Measurements from ENCODE around the gene PRKG1. TPM values are rescaled to one million over a fixed set of nuclear protein-coding genes. Genes with fewer than 3 reads are reported as not detected.

PRKG1 gene
- total and polyA plus RNA-seq, 2 of the 4 experiments (the other 2 are of a cell fraction), result 3.5 to 18.3 TPM

GRCh38 chr10:51077507-51077906 is 3.2 kb downstream of the PRKG1 start:
- Histone ChIP-seq H2AFZ (replicated peaks; ENCODE audit: low read length, poor library complexity) (no peak overlapping the region), H3K27ac (ENCODE audit: insufficient read depth, low read length) (no peak overlapping the region), H3K9ac (ENCODE audit: low read depth, low read length) (no peak overlapping the region), H3K4me2 (ENCODE audit: low read depth, low read length) (no peak overlapping the region), H3K79me1 (ENCODE audit: low read depth in 1 of 2, low read length in 2 of 2) (peaks cover 28 to 61% of the 10 kb centered on the region in 2 experiments; a peak in 3 of 4 replicates), H3K9me3 (ENCODE audit: control insufficient read depth, insufficient read depth, low read length) (no peaks in the 10 kb centered on the region), H4K20me1 (ENCODE audit: insufficient read depth, low read length) (peaks cover 9% of the 10 kb centered on the region; the same call in 1 of the 2 replicates), H2BK15ac (ENCODE audit: low read depth, low read length) (no peak overlapping the region), H3K56ac (ENCODE audit: extremely low read depth, insufficient read depth, low read length) (no peak overlapping the region), H3K27me3 (ENCODE audit: control insufficient read depth, insufficient read depth, low read length) (no peaks in the 10 kb centered on the region), H2AK9ac (replicated peaks; ENCODE audit: low read depth, low read length, poor library complexity) (no peak overlapping the region), H3K14ac (replicated peaks; ENCODE audit: low read depth, low read length) (no peak overlapping the region), H3K36me3 (ENCODE audit: control insufficient read depth, insufficient read depth, low read length) (no peaks in the 10 kb centered on the region), H3K4me1 (ENCODE audit: control insufficient read depth, insufficient read depth, low read length) (peaks cover 6% of the 10 kb centered on the region; the same call in 1 of the 2 replicates), H2AK5ac (ENCODE audit: low read depth, low read length) (no peak overlapping the region), H2BK5ac (ENCODE audit: low read depth, low read length, poor library complexity, severe bottlenecking) (no peak overlapping the region), H3K18ac (ENCODE audit: low read depth, low read length) (no peak overlapping the region), H4K8ac (ENCODE audit: low read depth in 2 of 2, low read length in 2 of 2) (no peak overlapping the region), H3K9me1 (ENCODE audit: insufficient read depth, low read length) (peaks cover 4% of the 10 kb centered on the region), H3K23ac (ENCODE audit: low read depth, low read length) (no peak overlapping the region), H3K4me3 (ENCODE audit: insufficient read depth, low read depth, low read length) (no peak overlapping the region), H2BK20ac (ENCODE audit: low read depth, low read length) (no peak overlapping the region), H4K91ac (ENCODE audit: insufficient read depth, low read depth, low read length) (no peak overlapping the region), H4K5ac (ENCODE audit: low read depth, low read length) (no peak overlapping the region), H2BK120ac (ENCODE audit: low read depth, low read length) (no peak overlapping the region), H3K4ac (ENCODE audit: low read depth, low read length) (no peak overlapping the region)
- no TSS peak for BruUV-seq (replicated peaks)
- ATAC-seq (ENCODE audit: low read depth) (no peak), DNase-seq (no peak)
- dilution Hi-C loops (cut with HindIII; ENCODE audit: low sequenced_read_pairs, unreplicated experiment), result no loop called here
- intact Hi-C loops (cut with micrococcal nuclease), result loop anchor here (10.0 kb wide), 1 partner anchor 617 kb away; the partner anchor contains the start of gene CSTF2T
- ChIA-PET CTCF (interaction anchor here (0.6 kb wide), 1 partner anchor 309 kb away, joined by 3 read pairs; no protein-coding TSS in a partner anchor), POLR2A (ENCODE audit: unreplicated experiment) (no interaction called here)
- in situ Hi-C loops (cut with MboI; ENCODE audit: low sequenced_read_pairs), result no loop called here
- TF ChIP-seq NFE2L2 (IDR thresholded peaks at IDR 0.05; ENCODE audit: low read depth, low read length) (no peak), SMC3 (IDR thresholded peaks at IDR 0.05; ENCODE audit: low read depth, low read length) (no peak), USF2 (IDR thresholded peaks at IDR 0.05; ENCODE audit: low read depth, low read length) (no peak), BHLHE40 (IDR thresholded peaks at IDR 0.05; ENCODE audit: low read depth, low read length) (no peak), CHD1 (IDR thresholded peaks at IDR 0.05; ENCODE audit: low read depth, low read length) (no peak), MAZ (IDR thresholded peaks at IDR 0.05; ENCODE audit: borderline replicate concordance, low read depth, low read length) (no peak), ELK1 (IDR thresholded peaks at IDR 0.05; ENCODE audit: borderline replicate concordance, low read depth, low read length) (no peak), RCOR1 (IDR thresholded peaks at IDR 0.05; ENCODE audit: insufficient replicate concordance, low read length) (no peak), CEBPB (IDR thresholded peaks at IDR 0.05; ENCODE audit: low read depth, low read length) (no peak), RAD21 (IDR thresholded peaks at IDR 0.05; ENCODE audit: low read length) (no peak), MAFK (IDR thresholded peaks at IDR 0.05; ENCODE audit: low read depth, low read length) (no peak), FOS (IDR thresholded peaks at IDR 0.05; ENCODE audit: low read depth, low read length) (no peak), CTCF (conservative IDR thresholded peaks at IDR 0.05; ENCODE audit: low read depth, low read length) (no peak), RFX5 (IDR thresholded peaks at IDR 0.05; ENCODE audit: low read depth, low read length) (no peak), POLR2A (IDR thresholded peaks at IDR 0.05; ENCODE audit: low read depth, low read length) (no peak), MXI1 (IDR thresholded peaks at IDR 0.05; ENCODE audit: borderline replicate concordance, low read depth, low read length) (no peak)
